ENCODE data around the gene OARD1. TPM values are rescaled to one million over a fixed set of nuclear protein-coding genes. Genes with fewer than 3 reads are reported as not detected.
A peak's percentile ranks its signal among the peaks of the same experiment; 100 is the strongest.

OARD1 gene
- total and polyA plus RNA-seq, 10 of the 15 experiments (the other 5 are each of a cell fraction or from before 2014, with no cell fraction given) = 19.0 to 63.5 (median 43.6) TPM

DNA sequence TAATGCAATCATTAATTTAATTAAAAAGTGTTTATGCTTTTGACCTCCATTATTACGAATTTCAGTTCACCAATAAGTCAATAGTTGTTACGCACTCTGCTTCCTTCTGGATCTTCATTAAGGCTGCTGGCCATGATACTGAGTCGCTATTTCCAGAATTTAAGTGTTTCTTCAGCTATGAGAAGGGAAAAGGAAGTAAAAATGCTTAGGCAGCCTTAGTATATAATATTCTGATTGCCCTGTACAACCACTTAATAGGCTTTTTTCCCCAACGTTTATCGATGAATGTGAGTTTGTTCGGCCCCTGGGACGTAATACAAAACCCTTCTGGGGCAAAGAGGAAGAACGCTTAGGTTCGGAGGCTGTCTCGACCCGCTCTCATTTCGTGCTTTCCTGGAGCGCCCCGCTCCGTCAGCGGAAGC is 644 bp downstream of the OARD1 start (continued):
- TF ChIP-seq CUX1 (IDR thresholded peaks at IDR 0.05; ENCODE audit: insufficient replicate concordance, low read depth, low read length) (no peak), PML (IDR thresholded peaks at IDR 0.05; ENCODE audit: low read length) (no peak), HDAC2 (IDR thresholded peaks at IDR 0.05) (no peak), SMAD1 (IDR thresholded peaks at IDR 0.05; ENCODE audit: low read depth, partially characterized antibody) (no peak), RELB (IDR thresholded peaks at IDR 0.05; ENCODE audit: low read depth) (no peak), SP1 (IDR thresholded peaks at IDR 0.05; ENCODE audit: low read depth, low read length) (no peak), ZNF622 (IDR thresholded peaks at IDR 0.05) (no peak), HCFC1 (IDR thresholded peaks at IDR 0.05; ENCODE audit: low read length) (0 out of 2 replicates have a peak, but pooled peaks have one; percentile 15), HSF1 (IDR thresholded peaks at IDR 0.05; ENCODE audit: low read depth, low read length) (no peak), BCL11A (IDR thresholded peaks at IDR 0.05; ENCODE audit: low read depth, low read length) (no peak), STAT3 (IDR thresholded peaks at IDR 0.05; ENCODE audit: low read depth, low read length) (no peak), FOXM1 (IDR thresholded peaks at IDR 0.05; ENCODE audit: low read depth, low read length) (0 out of 2 replicates have a peak, but pooled peaks have one; percentile 6), ZNF592 (IDR thresholded peaks at IDR 0.05) (no peak), NFIC (IDR thresholded peaks at IDR 0.05; ENCODE audit: low read depth, low read length) (no peak), CBX5 (IDR thresholded peaks at IDR 0.05; ENCODE audit: low read depth) (no peak), NFYB (IDR thresholded peaks at IDR 0.05; ENCODE audit: insufficient read depth, low read depth, low read length) (no peak)

All from GM12878 (cell line).